ENCODE data around the gene TGM6. TPM values are rescaled to one million over a fixed set of nuclear protein-coding genes. Genes with fewer than 3 reads are reported as not detected.
A peak's percentile ranks its signal among the peaks of the same experiment; 100 is the strongest.

The TGM6 gene
- total RNA-seq, 1 donor from 2014 or later = not detected

GRCh38 chr20:2386516-2387179 lies 5.9 kb downstream of the TGM6 start:
- Mint-ChIP-seq H3K27me3 (ENCODE audit: low read depth) (peaks cover 3% of the 10 kb centered on the region), H3K4me1 (ENCODE audit: low read depth) (peaks cover 8% of the 10 kb centered on the region), H3K4me3 (ENCODE audit: unreplicated experiment) (no peak overlapping the region), H3K27ac (ENCODE audit: unreplicated experiment) (no peak overlapping the region), H3K36me3 (ENCODE audit: low read depth) (no peaks in the 10 kb centered on the region), H3K9me3 (ENCODE audit: low read depth) (peaks cover 6% of the 10 kb centered on the region)
- no peak for DNase-seq (ENCODE audit: low spot score)
- TF ChIP-seq CTCF (IDR thresholded peaks at IDR 0.05) = no peak

DNA sequence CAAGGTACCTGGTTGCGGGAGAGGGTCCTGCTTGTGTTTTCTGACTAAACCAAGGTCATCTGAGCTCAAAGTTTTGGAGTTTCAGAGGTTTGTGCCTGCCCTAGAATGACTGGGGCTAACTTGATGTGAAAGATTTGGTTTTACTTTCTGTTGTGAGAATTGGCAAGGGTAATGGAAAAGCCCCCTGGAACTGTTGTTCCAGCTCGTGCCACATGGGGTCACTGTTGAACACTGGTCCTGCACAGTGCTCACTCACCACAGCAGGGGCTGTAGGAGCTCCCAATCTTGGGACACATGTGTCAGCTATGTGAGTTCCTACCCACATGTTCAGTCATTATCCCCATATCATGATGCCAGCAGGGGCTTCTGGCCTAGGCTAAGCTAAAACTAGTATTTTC lies 6.5 kb downstream of the TGM6 start:
- Mint-ChIP-seq H3K27ac (ENCODE audit: unreplicated experiment) (no peak overlapping the region), H3K36me3 (ENCODE audit: low read depth) (no peaks in the 10 kb centered on the region), H3K4me1 (ENCODE audit: low read depth) (peaks cover 8% of the 10 kb centered on the region), H3K27me3 (ENCODE audit: low read depth) (peaks cover 3% of the 10 kb centered on the region), H3K9me3 (ENCODE audit: low read depth) (peaks cover 6% of the 10 kb centered on the region), H3K4me3 (ENCODE audit: unreplicated experiment) (no peak overlapping the region)
- DNase-seq (ENCODE audit: low spot score) = no peak
- peak; percentile 62 for TF ChIP-seq CTCF (IDR thresholded peaks at IDR 0.05)

DNA sequence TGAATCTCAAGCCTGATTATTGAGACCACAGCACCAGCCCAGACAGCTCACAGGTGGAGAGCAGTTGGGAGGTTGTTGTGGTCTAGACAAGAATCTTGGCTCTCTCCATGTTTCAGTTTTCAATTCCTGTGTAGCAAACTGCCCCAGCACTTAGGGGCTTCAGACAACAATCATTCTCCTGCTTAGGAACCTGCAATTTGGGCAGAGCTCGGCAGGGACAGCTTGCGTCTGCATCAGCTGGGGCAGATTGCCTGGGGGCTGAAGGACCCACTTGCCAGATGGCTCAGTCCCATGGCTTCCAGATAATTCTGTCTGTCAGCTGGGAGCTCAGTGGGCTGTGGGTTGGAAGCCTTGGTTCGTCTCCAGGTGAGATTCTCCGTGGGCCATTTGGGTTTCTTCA lies 6.9 kb downstream of the TGM6 start:
- Mint-ChIP-seq H3K4me1 (ENCODE audit: low read depth) (peaks cover 8% of the 10 kb centered on the region), H3K36me3 (ENCODE audit: low read depth) (no peaks in the 10 kb centered on the region), H3K9me3 (ENCODE audit: low read depth) (peaks cover 6% of the 10 kb centered on the region), H3K4me3 (ENCODE audit: unreplicated experiment) (no peak overlapping the region), H3K27ac (ENCODE audit: unreplicated experiment) (no peak overlapping the region), H3K27me3 (ENCODE audit: low read depth) (peaks cover 3% of the 10 kb centered on the region)
- no peak for DNase-seq (ENCODE audit: low spot score)
- no peak for TF ChIP-seq CTCF (IDR thresholded peaks at IDR 0.05)

DNA sequence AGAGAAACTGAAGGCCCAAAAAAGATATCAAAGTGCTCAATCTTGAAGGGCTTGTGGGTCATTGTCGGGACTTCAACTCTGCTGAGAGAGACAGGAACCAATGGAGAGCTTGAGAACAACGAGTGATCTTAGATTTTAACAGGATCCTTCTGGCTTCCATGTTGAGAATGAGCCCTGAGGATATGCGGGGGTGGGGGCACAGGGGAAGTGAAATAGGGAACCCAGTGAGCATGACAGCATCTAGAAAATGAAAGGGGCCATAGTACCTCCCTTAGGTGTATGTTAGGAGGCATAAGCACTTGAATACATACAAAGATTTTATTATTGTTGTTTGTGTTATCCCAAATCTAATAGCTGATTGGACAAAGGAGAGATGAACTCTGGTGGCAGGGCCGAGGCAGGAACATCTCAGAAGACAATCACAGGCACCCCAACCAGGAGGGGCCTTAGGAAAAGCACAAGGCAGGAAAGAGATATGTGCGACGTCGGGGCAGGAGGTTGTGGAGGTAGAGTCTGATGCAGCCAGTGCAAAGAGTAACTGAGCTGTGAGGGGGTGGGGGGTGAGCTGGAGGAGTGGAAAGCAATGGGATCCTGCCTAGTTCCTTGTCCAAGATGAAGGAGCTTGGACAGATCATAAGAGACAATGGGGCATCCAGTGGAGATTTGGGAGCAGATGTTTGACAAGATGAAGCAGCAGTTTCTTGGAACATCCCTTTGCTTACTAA lies 10.4 kb downstream of the TGM6 start:
- Mint-ChIP-seq H3K9me3 (ENCODE audit: low read depth) (peaks cover 6% of the 10 kb centered on the region), H3K27me3 (ENCODE audit: low read depth) (peaks cover 3% of the 10 kb centered on the region), H3K36me3 (ENCODE audit: low read depth) (no peaks in the 10 kb centered on the region), H3K4me3 (ENCODE audit: unreplicated experiment) (no peak overlapping the region), H3K4me1 (ENCODE audit: low read depth) (peaks cover 8% of the 10 kb centered on the region), H3K27ac (ENCODE audit: unreplicated experiment) (no peak overlapping the region)
- no peak for DNase-seq (ENCODE audit: low spot score)
- no peak for TF ChIP-seq CTCF (IDR thresholded peaks at IDR 0.05)

DNA sequence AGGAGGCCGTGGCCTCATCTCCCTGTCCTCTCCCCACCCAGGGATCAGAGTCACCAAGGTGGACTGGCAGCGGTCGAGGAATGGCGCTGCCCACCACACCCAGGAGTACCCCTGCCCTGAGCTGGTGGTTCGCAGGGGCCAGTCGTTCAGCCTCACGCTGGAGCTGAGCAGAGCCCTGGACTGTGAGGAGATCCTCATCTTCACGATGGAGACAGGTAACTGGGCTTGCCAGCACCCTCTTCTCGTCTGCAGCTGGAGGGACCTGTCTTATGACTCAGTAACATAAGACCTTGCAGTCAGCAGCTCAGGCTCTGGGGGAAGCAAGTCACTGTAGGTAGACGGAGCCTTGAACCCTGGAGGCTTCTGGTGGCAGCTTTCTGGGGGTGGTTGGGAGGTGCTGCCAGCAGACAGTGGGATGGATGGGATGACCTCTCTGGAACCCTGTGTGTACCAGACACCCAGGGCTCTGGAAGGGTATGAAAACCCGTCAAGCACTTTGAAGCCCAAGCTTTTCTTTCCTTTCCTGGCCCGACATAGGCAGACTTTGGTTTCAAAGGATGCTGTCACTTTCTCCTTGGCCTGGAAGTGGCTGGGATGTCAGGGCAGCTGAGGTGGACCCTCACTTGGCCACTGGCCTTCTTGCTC lies 13.8 kb downstream of the TGM6 start:
- no peak for TF ChIP-seq CTCF (IDR thresholded peaks at IDR 0.05)
- Mint-ChIP-seq H3K4me3 (ENCODE audit: unreplicated experiment) (no peak overlapping the region), H3K9me3 (ENCODE audit: low read depth) (peaks cover 9% of the 10 kb centered on the region), H3K4me1 (ENCODE audit: low read depth) (no peaks in the 10 kb centered on the region), H3K27ac (ENCODE audit: unreplicated experiment) (no peak overlapping the region), H3K27me3 (ENCODE audit: low read depth) (peaks cover 3% of the 10 kb centered on the region), H3K36me3 (ENCODE audit: low read depth) (no peaks in the 10 kb centered on the region)
- DNase-seq (ENCODE audit: low spot score) = no peak

All from chondrocyte (in vitro differentiated cells).